Measurements from ENCODE around the gene LGI1.
A peak's percentile ranks its signal among the peaks of the same experiment; 100 is the strongest.

LGI1 gene

DNA sequence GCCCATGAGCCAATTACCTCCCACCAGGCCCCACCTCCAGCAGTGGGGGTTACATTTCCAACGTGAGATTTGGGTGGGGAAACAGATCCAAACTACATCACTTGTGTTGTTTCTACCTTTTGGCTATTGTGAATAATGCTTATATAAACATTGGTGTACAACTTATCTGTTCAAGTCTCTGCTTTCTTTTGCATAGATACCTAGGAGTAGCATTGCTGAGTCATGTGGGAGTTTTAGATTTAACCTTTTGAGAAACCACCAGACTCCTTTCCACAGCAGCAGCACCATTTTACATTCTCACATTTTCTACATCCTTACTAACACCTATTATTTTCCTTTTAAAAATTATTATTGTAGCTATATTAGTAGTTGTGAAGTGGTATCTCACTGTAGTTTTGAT lies 41.0 kb upstream of the LGI1 start:
- H3K79me1 ChIP-seq (ENCODE audit: low read length) = no peaks in the 10 kb centered on the region
- H3K36me3 ChIP-seq (ENCODE audit: control insufficient read depth, insufficient read depth, low read length) = no peaks in the 10 kb centered on the region
- WGBS (ENCODE audit: extremely low coverage, insufficient coverage, low lambda C conversion rate) = no CpG with 5 or more reads among the region's 1 CpG
- no peaks in the 10 kb centered on the region for H3K27me3 ChIP-seq (ENCODE audit: insufficient read depth, low read length, poor library complexity)
- DNase-seq = no peak
- no peak overlapping the region for H2BK5ac ChIP-seq (ENCODE audit: low read length)
- H3K79me2 ChIP-seq (ENCODE audit: control insufficient read depth, insufficient read depth, low read length) = no peaks in the 10 kb centered on the region
- H4K8ac ChIP-seq (ENCODE audit: low read depth, low read length) = no peak overlapping the region
- H3K23ac ChIP-seq (ENCODE audit: low read length) = no peak overlapping the region
- H3K18ac ChIP-seq (ENCODE audit: low read length) = no peak overlapping the region
- no peak overlapping the region for H3K4me3 ChIP-seq (ENCODE audit: low read length)
- H2BK120ac ChIP-seq (ENCODE audit: low read depth, low read length) = no peak overlapping the region
- H2AK5ac ChIP-seq (ENCODE audit: low read length) = no peak overlapping the region
- H3K4ac ChIP-seq (ENCODE audit: low read depth, low read length) = no peak overlapping the region
- H3K56ac ChIP-seq (ENCODE audit: low read length) = no peak overlapping the region
- no peak overlapping the region for H3K27ac ChIP-seq (ENCODE audit: low read depth, low read length)
- no peak overlapping the region for H4K5ac ChIP-seq (ENCODE audit: low read length)
- H3K4me2 ChIP-seq (ENCODE audit: low read length) = no peak overlapping the region
- H3K4me1 ChIP-seq (ENCODE audit: control insufficient read depth, low read depth, low read length) = peaks cover 2% of the 10 kb centered on the region
- no peak overlapping the region for H2BK15ac ChIP-seq (replicated peaks; ENCODE audit: low read depth)
- no peak overlapping the region for H3K9ac ChIP-seq (ENCODE audit: low read length)

DNA sequence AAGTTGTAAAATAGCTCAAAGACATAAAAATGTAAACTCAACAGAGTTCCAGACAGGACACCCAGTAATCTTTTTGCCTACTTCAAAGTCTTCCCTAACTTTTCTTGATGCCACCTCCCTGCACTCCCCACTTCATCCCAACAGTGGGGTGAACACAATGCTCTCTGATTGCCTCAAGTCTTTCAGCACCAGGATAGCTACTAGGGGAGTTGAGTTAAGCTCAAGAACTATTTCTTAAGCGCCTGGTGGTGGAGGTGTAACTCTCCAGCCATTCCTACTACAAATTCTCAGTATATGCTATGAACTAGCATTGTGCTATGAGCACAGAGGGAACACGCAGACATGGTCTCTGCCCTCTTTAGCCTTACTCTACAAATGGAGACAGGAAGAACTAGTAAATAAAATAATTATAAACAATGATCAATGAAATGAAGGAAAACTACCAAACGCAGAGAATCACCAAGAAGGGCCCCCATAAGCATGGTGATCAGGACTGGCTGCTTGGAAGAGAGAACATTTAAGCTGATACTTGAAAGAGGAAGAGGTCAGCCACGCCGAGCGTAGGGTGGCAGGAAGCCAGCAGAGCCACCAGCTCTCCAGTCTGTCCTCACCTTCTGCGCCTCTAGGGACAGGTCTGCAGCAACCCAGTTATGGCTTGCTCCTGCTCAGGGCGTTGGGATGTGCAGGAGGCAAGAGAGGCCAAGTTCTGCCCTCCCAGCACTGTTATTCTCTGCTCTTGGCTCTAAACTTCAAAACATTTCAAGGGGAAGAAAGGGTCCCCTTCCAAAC lies 38.6 kb upstream of the LGI1 start:
- no peak overlapping the region for H3K4me2 ChIP-seq (ENCODE audit: low read length)
- no peaks in the 10 kb centered on the region for H3K36me3 ChIP-seq (ENCODE audit: control insufficient read depth, insufficient read depth, low read length)
- peak; percentile 19 for DNase-seq
- no peak overlapping the region for H3K23ac ChIP-seq (ENCODE audit: low read length)
- no peak overlapping the region for H4K5ac ChIP-seq (ENCODE audit: low read length)
- H2BK120ac ChIP-seq (ENCODE audit: low read depth, low read length) = no peak overlapping the region
- no peaks in the 10 kb centered on the region for H3K79me2 ChIP-seq (ENCODE audit: control insufficient read depth, insufficient read depth, low read length)
- H3K4ac ChIP-seq (ENCODE audit: low read depth, low read length) = no peak overlapping the region
- no peak overlapping the region for H3K9ac ChIP-seq (ENCODE audit: low read length)
- WGBS (ENCODE audit: extremely low coverage, insufficient coverage, low lambda C conversion rate) = no CpG with 5 or more reads among the region's 8 CpGs
- no peaks in the 10 kb centered on the region for H3K79me1 ChIP-seq (ENCODE audit: low read length)
- H2AK5ac ChIP-seq (ENCODE audit: low read length) = no peak overlapping the region
- no peak overlapping the region for H3K18ac ChIP-seq (ENCODE audit: low read length)
- H2BK5ac ChIP-seq (ENCODE audit: low read length) = no peak overlapping the region
- H3K4me3 ChIP-seq (ENCODE audit: low read length) = no peak overlapping the region
- H3K27ac ChIP-seq (ENCODE audit: low read depth, low read length) = no peak overlapping the region
- no peak overlapping the region for H3K56ac ChIP-seq (ENCODE audit: low read length)
- H3K27me3 ChIP-seq (ENCODE audit: insufficient read depth, low read length, poor library complexity) = no peaks in the 10 kb centered on the region
- peaks cover 2% of the 10 kb centered on the region for H3K4me1 ChIP-seq (ENCODE audit: control insufficient read depth, low read depth, low read length)
- H4K8ac ChIP-seq (ENCODE audit: low read depth, low read length) = no peak overlapping the region
- H2BK15ac ChIP-seq (replicated peaks; ENCODE audit: low read depth) = no peak overlapping the region

DNA sequence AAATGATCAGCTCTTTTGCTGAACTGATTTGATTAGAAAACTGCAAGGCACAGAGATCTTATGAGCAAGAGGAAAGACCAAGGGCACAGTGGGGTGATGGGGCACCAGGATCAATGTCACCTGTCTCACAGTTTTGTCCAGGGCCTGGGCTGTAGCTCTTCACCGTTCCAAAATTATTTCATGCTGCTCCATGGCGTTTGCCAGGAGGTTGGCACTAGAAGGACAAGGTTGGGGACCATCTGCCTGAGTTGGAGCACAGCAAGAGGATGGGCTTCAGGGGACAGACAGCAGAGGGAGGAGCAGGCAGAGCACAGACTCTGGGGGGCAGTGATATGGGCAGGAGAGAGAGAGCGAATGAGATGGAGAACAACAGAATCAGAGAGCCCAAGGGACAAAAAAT lies 37.8 kb upstream of the LGI1 start:
- Histone ChIP-seq H2BK15ac (replicated peaks; ENCODE audit: low read depth) (no peak overlapping the region), H3K4me1 (ENCODE audit: control insufficient read depth, low read depth, low read length) (peaks cover 2% of the 10 kb centered on the region), H3K23ac (ENCODE audit: low read length) (no peak overlapping the region), H3K9ac (ENCODE audit: low read length) (no peak overlapping the region), H2AK5ac (ENCODE audit: low read length) (no peak overlapping the region), H4K8ac (ENCODE audit: low read depth, low read length) (no peak overlapping the region), H3K4ac (ENCODE audit: low read depth, low read length) (no peak overlapping the region), H3K36me3 (ENCODE audit: control insufficient read depth, insufficient read depth, low read length) (no peaks in the 10 kb centered on the region), H3K79me2 (ENCODE audit: control insufficient read depth, insufficient read depth, low read length) (no peaks in the 10 kb centered on the region), H2BK5ac (ENCODE audit: low read length) (no peak overlapping the region), H2BK120ac (ENCODE audit: low read depth, low read length) (no peak overlapping the region), H3K18ac (ENCODE audit: low read length) (no peak overlapping the region), H3K79me1 (ENCODE audit: low read length) (no peaks in the 10 kb centered on the region), H3K27ac (ENCODE audit: low read depth, low read length) (no peak overlapping the region), H3K4me3 (ENCODE audit: low read length) (no peak overlapping the region), H3K27me3 (ENCODE audit: insufficient read depth, low read length, poor library complexity) (no peaks in the 10 kb centered on the region), H3K56ac (ENCODE audit: low read length) (no peak overlapping the region), H3K4me2 (ENCODE audit: low read length) (no peak overlapping the region), H4K5ac (ENCODE audit: low read length) (no peak overlapping the region)
- DNase-seq = no peak
- WGBS (ENCODE audit: extremely low coverage, insufficient coverage, low lambda C conversion rate) = no CpG with 5 or more reads among the region's 3 CpGs

DNA sequence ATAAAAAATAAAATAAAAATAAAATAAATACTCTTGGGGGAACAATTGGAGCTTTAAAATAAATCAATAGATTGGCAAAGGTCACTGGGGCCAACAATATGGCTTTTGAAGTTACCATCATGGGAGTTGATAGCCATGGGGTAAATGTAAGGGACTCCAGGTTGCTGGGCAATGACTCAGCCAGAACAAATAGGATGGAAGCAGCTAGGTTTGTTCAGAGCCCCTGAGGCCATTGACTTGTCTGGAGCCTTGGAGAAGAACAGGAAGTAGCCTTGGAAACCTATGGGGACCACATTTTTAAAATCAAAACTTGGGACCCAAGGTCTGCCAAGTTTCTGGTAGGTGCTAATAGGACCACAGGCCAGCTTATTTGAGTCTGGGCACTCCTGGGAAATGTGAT lies 35.2 kb upstream of the LGI1 start:
- H3K9ac ChIP-seq (ENCODE audit: low read length) = no peak overlapping the region
- H4K5ac ChIP-seq (ENCODE audit: low read length) = no peak overlapping the region
- H3K23ac ChIP-seq (ENCODE audit: low read length) = no peak overlapping the region
- H3K36me3 ChIP-seq (ENCODE audit: control insufficient read depth, insufficient read depth, low read length) = no peaks in the 10 kb centered on the region
- no peaks in the 10 kb centered on the region for H3K79me1 ChIP-seq (ENCODE audit: low read length)
- no peak overlapping the region for H3K27ac ChIP-seq (ENCODE audit: low read depth, low read length)
- H2AK5ac ChIP-seq (ENCODE audit: low read length) = no peak overlapping the region
- DNase-seq = peak; percentile 28
- no peak overlapping the region for H3K18ac ChIP-seq (ENCODE audit: low read length)
- H2BK120ac ChIP-seq (ENCODE audit: low read depth, low read length) = no peak overlapping the region
- no peaks in the 10 kb centered on the region for H3K79me2 ChIP-seq (ENCODE audit: control insufficient read depth, insufficient read depth, low read length)
- no peak overlapping the region for H3K4ac ChIP-seq (ENCODE audit: low read depth, low read length)
- H3K27me3 ChIP-seq (ENCODE audit: insufficient read depth, low read length, poor library complexity) = no peaks in the 10 kb centered on the region
- H3K4me2 ChIP-seq (ENCODE audit: low read length) = no peak overlapping the region
- H3K4me1 ChIP-seq (ENCODE audit: control insufficient read depth, low read depth, low read length) = peaks cover 2% of the 10 kb centered on the region
- no peak overlapping the region for H3K4me3 ChIP-seq (ENCODE audit: low read length)
- no peak overlapping the region for H2BK5ac ChIP-seq (ENCODE audit: low read length)
- H4K8ac ChIP-seq (ENCODE audit: low read depth, low read length) = no peak overlapping the region
- no peak overlapping the region for H3K56ac ChIP-seq (ENCODE audit: low read length)
- H2BK15ac ChIP-seq (replicated peaks; ENCODE audit: low read depth) = no peak overlapping the region

DNA sequence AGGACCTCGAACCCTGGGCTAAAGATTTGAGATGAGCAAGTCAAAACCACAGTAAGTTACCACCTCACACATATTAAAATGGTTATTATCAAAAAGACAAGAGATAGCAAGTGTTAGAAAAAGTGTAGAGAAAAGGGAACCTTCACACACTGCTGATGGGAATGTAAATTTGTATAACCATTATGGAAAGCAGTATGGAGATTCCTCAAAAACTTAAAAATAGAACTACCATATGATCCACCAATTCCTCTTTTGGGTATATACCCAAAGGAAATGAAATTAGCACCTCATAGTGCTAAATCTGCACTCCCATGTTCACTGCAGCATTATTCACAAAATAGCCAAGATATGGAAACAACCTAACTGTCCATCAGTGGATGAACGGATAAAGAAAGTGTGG lies 34.6 kb upstream of the LGI1 start:
- WGBS (ENCODE audit: extremely low coverage, insufficient coverage, low lambda C conversion rate) = no CpG with 5 or more reads among the region's 2 CpGs
- no peak overlapping the region for H2BK5ac ChIP-seq (ENCODE audit: low read length)

DNA sequence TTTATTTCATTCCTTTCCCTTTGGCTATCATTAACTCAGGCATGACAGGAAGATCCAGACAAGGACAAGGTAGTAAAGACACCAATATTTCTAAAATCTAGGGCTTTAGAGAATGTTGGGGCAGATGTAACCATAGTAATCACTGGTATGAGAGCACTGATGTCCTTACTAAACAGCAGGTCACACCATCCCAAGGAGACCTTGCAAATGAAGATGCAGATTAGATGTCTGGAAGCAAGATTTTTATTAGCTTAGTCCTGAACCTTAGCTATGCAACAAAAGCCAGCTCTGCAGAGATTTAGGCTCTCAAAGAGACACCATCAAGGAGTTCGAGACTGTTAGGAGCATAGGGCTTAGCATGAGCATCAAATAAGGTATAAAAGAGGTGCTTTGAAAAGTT lies 31.7 kb upstream of the LGI1 start:
- Histone ChIP-seq H3K27me3 (ENCODE audit: insufficient read depth, low read length, poor library complexity) (no peaks in the 10 kb centered on the region), H3K36me3 (ENCODE audit: control insufficient read depth, insufficient read depth, low read length) (no peaks in the 10 kb centered on the region), H3K79me1 (ENCODE audit: low read length) (no peaks in the 10 kb centered on the region), H3K9ac (ENCODE audit: low read length) (no peak overlapping the region), H4K5ac (ENCODE audit: low read length) (no peak overlapping the region), H3K79me2 (ENCODE audit: control insufficient read depth, insufficient read depth, low read length) (no peaks in the 10 kb centered on the region), H3K4ac (ENCODE audit: low read depth, low read length) (no peak overlapping the region), H2BK15ac (replicated peaks; ENCODE audit: low read depth) (no peak overlapping the region), H2BK120ac (ENCODE audit: low read depth, low read length) (no peak overlapping the region), H2BK5ac (ENCODE audit: low read length) (no peak overlapping the region), H3K23ac (ENCODE audit: low read length) (no peak overlapping the region), H3K27ac (ENCODE audit: low read depth, low read length) (no peak overlapping the region), H3K56ac (ENCODE audit: low read length) (no peak overlapping the region), H3K4me3 (ENCODE audit: low read length) (no peak overlapping the region), H2AK5ac (ENCODE audit: low read length) (no peak overlapping the region), H4K8ac (ENCODE audit: low read depth, low read length) (no peak overlapping the region), H3K4me1 (ENCODE audit: control insufficient read depth, low read depth, low read length) (no peaks in the 10 kb centered on the region), H3K4me2 (ENCODE audit: low read length) (no peak overlapping the region), H3K18ac (ENCODE audit: low read length) (no peak overlapping the region)
- WGBS (ENCODE audit: extremely low coverage, insufficient coverage, low lambda C conversion rate) = no CpG with 5 or more reads among the region's 1 CpG
- no peak for DNase-seq

More for the DNA sequence above, 34.6 kb upstream of the LGI1 start:
- Histone ChIP-seq H2AK5ac (ENCODE audit: low read length) (no peak overlapping the region), H4K5ac (ENCODE audit: low read length) (no peak overlapping the region), H3K4me3 (ENCODE audit: low read length) (no peak overlapping the region), H3K79me2 (ENCODE audit: control insufficient read depth, insufficient read depth, low read length) (no peaks in the 10 kb centered on the region), H2BK15ac (replicated peaks; ENCODE audit: low read depth) (no peak overlapping the region), H3K4me2 (ENCODE audit: low read length) (no peak overlapping the region), H3K4me1 (ENCODE audit: control insufficient read depth, low read depth, low read length) (peaks cover 2% of the 10 kb centered on the region), H3K27me3 (ENCODE audit: insufficient read depth, low read length, poor library complexity) (no peaks in the 10 kb centered on the region), H3K27ac (ENCODE audit: low read depth, low read length) (no peak overlapping the region), H3K9ac (ENCODE audit: low read length) (no peak overlapping the region), H3K18ac (ENCODE audit: low read length) (no peak overlapping the region), H3K36me3 (ENCODE audit: control insufficient read depth, insufficient read depth, low read length) (no peaks in the 10 kb centered on the region), H3K4ac (ENCODE audit: low read depth, low read length) (no peak overlapping the region), H2BK120ac (ENCODE audit: low read depth, low read length) (no peak overlapping the region), H3K23ac (ENCODE audit: low read length) (no peak overlapping the region), H3K79me1 (ENCODE audit: low read length) (no peaks in the 10 kb centered on the region), H3K56ac (ENCODE audit: low read length) (no peak overlapping the region), H4K8ac (ENCODE audit: low read depth, low read length) (no peak overlapping the region)
- DNase-seq = no peak
